Heart right ventricle (tissue), 16 donors: ENCODE measurements around the gene PXDC1. TPM values are rescaled to one million over a fixed set of nuclear protein-coding genes. Genes with fewer than 3 reads are reported as not detected.
"Not testable (repeated sequence)": the region's sequence is repeated elsewhere in the genome, so short reads cannot be mapped to it uniquely, and the experiment has no call there.

Source experiments
- ATAC-seq, 8 donors: fragments of 200-7000 bp; cut with Tn5 transposase; one replicate each; pipeline ENCODE4 v1.9.1; 2020; ENCODE audit warnings: mild to moderate bottlenecking in 8 of 8, moderate library complexity in 8 of 8, moderate number of reproducible peaks in 1 of 8
- DNase-seq, 2 donors: peaks; one replicate each; pipeline ENCODE4 v3.0.0-alpha.2; 2020
- H3K27ac ChIP-seq, 10 donors: fragments of 200-600 bp; sonication (generic) in 2 of 10; one replicate each; pipeline versions ENCODE4 v1.5.0 to v1.8.0; 2020 to 2022; ENCODE audit warnings: mild to moderate bottlenecking in 3 of 10
- H3K27me3 ChIP-seq, 7 donors: fragments of 200-600 bp; one replicate each; pipeline ENCODE4 v1.8.0; 2021 to 2022; ENCODE audit warnings: mild to moderate bottlenecking in 2 of 7
- H3K36me3 ChIP-seq, 9 donors: fragments of 200-600 bp; sonication (generic) in 1 of 9; one replicate each; pipeline versions ENCODE4 v1.5.0 to v1.8.0; 2020 to 2022; ENCODE audit warnings: mild to moderate bottlenecking in 2 of 9
- H3K4me1 ChIP-seq, 9 donors: fragments of 200-600 bp; sonication (generic) in 1 of 9; one replicate each; pipeline versions ENCODE4 v1.5.0 to v1.8.0; 2020 to 2022; ENCODE audit warnings: mild to moderate bottlenecking in 4 of 9
- H3K4me3 ChIP-seq, 10 donors: fragments of 200-600 bp; sonication (generic) in 2 of 10; one replicate each; pipeline versions ENCODE4 v1.5.0 to v1.8.0; 2020 to 2022; ENCODE audit warnings: mild to moderate bottlenecking in 7 of 10, moderate library complexity in 2 of 10
- H3K9me3 ChIP-seq, 11 donors: fragments of 200-600 bp in 10 of 11; sonication (generic) in 2 of 11; one replicate each; pipeline versions ENCODE4 v1.5.0 to v1.8.0; 2013 to 2022; ENCODE audit warnings: mild to moderate bottlenecking in 2 of 11, control low read depth in 1 of 11, moderate library complexity in 1 of 11
- WGBS, 2 donors: extraction: QIAGEN DNeasy Blood & Tissue Kit; methylation state at CpG; one replicate each; pipeline ENCODE4 v1.1.7; 2013; ENCODE audit warnings: inconsistent platforms in 1 of 2; 5-methylcytosine and 5-hydroxymethylcytosine counted together
- intact Hi-C, 10 donors: fragments of 100-400 bp; cut with DNase I; formaldehyde crosslinking; loops; one replicate each; pipeline versions ENCODE4 v1.11.1 to v1.14.2; 2022
- polyA plus RNA-seq, 2 donors: library from polyadenylated mRNA; stranded (reverse); fragments of 200-250 nt; gene quantifications; one replicate each; pipeline ENCODE4 v1.2.3, GENCODE V29; 2013
- total RNA-seq, 10 donors: library from RNA; stranded (reverse); fragmentation: NEBNext Ultra II Directional in 3 of 10; extraction: Animal tissue kit (Norgen Biotek cat#: 25700) in 3 of 10; gene quantifications; one replicate each; pipeline versions ENCODE4 v1.2.1 to v1.2.4, GENCODE V29; 2021 to 2023
- TF ChIP-seq, protein P1 (sequence below), 9 donors: fragments of 200-600 bp; sonication (generic) in 2 of 9; IDR thresholded peaks; one replicate each; pipeline versions ENCODE4 v1.5.0 to v1.8.0; 2021 to 2022; ENCODE audit warnings: antibody characterized with exemption in 9 of 9, mild to moderate bottlenecking in 5 of 9, moderate library complexity in 1 of 9
- donor health status: Arrhythmogenic right ventricular cardiomyopathy.
- donor health status: ischemic (EF 13 %, LVEDD 7.1; RV severe dilation, severe dysfunction).
- donor health status: healthy with polysubstance abuse.
- donor health status: DM: no; HTN: yes; CAD: no.
- donor health status: DM: no; HTN: no; CAD: no.
- donor health status: ischemic (EF 25% LVEDD 6.9; RV normal size, moderate dysfunction).
- donor health status: ischemic (EF 25% LVEDD 5.7; RV mildly dilated, moderate dysfunction).
- donor health status: healthy.
- donor health status: DM: yes; HTN: yes; CAD: no.
- donor health status: Ischemic cardiomyopathy.
- donor health status: ischemic (EF 35%, LVEDD 5.7; RV mildly dilated, moderate dysfunction).
- donor health status: nonischemic (EF 11% LVEDD 7.7; RV severe dilation, severe dysfunction).
- donor health status: DM: yes; HTN: yes; CAD: no.
- donor health status: PGD.
- donor health status: ischemic (EF 29% LVEDD 5.4; RV normal size, mild dysfunction).
- donor health status: nonischemic (EF 23%, LVEDD 6.1; RV moderate dilation, normal function).

Gene PXDC1
- total and polyA plus RNA-seq, 12 donors = 11.3 to 69.9 (median 21.7) TPM

DNA sequence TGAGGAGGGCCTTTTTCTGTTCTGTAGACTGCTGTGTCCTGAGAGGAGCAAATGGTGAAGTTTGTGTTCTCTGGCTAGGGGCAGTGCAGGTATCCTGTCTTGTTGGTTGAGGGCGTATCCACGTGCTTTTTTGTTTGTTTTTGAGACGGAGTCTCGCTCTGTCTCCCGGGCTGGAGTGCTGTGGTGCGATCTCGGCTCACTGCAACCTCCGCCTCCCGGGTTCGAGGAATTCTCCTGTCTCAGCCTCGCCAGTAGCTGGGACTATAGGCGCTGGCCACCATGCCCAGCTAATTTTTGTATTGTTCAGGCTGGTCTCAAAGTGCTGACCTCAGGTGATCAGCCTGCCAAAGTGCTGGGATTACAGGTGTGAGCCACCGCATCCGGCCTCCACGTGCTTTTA, 10.8 kb upstream of the PXDC1 start:
- Histone ChIP-seq H3K36me3 (no peaks in the 10 kb centered on the region), H3K4me1 (no peaks in the 10 kb centered on the region), H3K27ac (no peak overlapping the region), H3K27me3 (no peaks in the 10 kb centered on the region), H3K4me3 (no peak overlapping the region), H3K9me3 (peaks cover 0 to 2% (median 0%) of the 10 kb centered on the region in 11 donors)
- ATAC-seq (no peak), DNase-seq (no peak)
- TF ChIP-seq, protein P1, sequence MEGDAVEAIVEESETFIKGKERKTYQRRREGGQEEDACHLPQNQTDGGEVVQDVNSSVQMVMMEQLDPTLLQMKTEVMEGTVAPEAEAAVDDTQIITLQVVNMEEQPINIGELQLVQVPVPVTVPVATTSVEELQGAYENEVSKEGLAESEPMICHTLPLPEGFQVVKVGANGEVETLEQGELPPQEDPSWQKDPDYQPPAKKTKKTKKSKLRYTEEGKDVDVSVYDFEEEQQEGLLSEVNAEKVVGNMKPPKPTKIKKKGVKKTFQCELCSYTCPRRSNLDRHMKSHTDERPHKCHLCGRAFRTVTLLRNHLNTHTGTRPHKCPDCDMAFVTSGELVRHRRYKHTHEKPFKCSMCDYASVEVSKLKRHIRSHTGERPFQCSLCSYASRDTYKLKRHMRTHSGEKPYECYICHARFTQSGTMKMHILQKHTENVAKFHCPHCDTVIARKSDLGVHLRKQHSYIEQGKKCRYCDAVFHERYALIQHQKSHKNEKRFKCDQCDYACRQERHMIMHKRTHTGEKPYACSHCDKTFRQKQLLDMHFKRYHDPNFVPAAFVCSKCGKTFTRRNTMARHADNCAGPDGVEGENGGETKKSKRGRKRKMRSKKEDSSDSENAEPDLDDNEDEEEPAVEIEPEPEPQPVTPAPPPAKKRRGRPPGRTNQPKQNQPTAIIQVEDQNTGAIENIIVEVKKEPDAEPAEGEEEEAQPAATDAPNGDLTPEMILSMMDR (IDR thresholded peaks at IDR 0.05) = no peak
- intact Hi-C loops = loop anchor here in 1 of 10 donors (5.0 kb wide), 1 partner anchor 35 kb away; no protein-coding TSS in a partner anchor
- WGBS, 2 donors = 95 to 98% methylated on average over 15 of the region's 15 CpGs

DNA sequence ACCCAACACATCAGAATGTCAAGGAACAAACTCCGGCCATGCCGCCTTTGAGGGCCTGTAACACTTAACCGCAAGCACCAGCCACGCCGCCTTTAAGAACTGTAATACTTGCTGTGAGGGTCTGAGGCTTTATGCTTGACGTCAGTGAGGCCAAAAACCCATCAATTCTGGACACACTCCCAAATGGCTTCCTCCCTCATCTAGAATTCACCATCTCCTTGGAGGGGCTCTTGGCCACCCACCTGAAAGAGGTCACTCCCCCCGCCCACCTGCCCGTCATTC, 10.4 kb upstream of the PXDC1 start:
- Histone ChIP-seq H3K27me3 (no peaks in the 10 kb centered on the region), H3K4me3 (no peak overlapping the region), H3K4me1 (no peaks in the 10 kb centered on the region), H3K36me3 (no peaks in the 10 kb centered on the region), H3K27ac (no peak overlapping the region), H3K9me3 (no peaks in the 10 kb centered on the region)
- 97% methylated on average over 8 of the region's 8 CpGs for WGBS, 2 donors
- intact Hi-C loops = loop anchor here in 1 of 10 donors (5.0 kb wide), 1 partner anchor 35 kb away; no protein-coding TSS in a partner anchor
- DNase-seq (no peak), ATAC-seq (no peak)
- TF ChIP-seq, protein P1 (IDR thresholded peaks at IDR 0.05) = no peak

DNA sequence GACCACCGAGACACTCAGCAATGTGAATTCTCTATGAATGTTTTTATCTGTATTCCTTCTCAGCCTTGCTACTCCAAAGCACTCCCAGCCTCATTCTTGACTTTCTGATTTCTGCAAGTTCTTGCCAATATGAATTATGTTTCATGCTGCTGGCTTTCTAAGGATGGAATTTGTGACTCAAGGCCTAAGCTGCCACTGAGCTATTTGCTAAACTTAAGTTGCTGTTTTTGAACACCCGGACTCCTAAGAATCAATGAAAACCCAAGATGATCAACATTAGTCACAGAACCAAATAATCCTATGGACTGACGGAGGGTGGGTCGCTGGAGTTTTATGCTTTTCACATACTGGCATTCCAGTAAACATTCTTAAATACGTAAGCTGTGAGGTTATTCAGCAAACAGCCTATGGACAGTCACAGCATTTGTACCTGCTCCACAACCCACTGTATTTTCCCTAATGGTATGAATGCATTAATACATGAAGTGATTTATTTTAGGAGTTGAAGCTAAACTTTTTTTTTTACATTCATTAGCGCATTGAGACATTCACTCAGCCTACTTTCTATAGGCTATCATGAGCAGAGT, 8.2 kb upstream of the PXDC1 start:
- TF ChIP-seq, protein P1 (IDR thresholded peaks at IDR 0.05) = no peak
- Histone ChIP-seq H3K9me3 (no peaks in the 10 kb centered on the region), H3K27ac (no peak overlapping the region), H3K4me1 (no peaks in the 10 kb centered on the region), H3K36me3 (no peaks in the 10 kb centered on the region), H3K4me3 (no peak overlapping the region), H3K27me3 (no peaks in the 10 kb centered on the region)
- DNase-seq (no peak), ATAC-seq (peak in 1 of 8 donors; percentile 14)
- intact Hi-C loops = loop anchor here in 2 of 10 donors (5.0 to 10.0 kb wide), 2 partner anchors 38 to 65 kb away; no protein-coding TSS in a partner anchor
- WGBS, 2 donors = 79 to 82% methylated on average over 6 of the region's 6 CpGs

DNA sequence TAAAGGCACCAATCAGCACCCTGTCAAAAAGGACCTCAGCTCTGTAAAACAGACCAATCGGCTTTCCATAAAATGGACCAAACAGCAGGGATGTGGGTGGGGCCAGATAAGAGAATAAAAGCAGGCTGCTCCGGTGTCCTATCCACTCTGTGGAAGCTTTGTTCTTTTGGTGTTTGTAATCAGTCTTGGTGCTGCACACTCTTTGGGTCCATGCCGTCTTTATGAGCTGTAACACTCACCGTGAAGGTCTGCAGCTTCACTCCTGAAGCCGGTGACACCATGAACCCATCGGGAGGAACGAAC, 7.3 kb upstream of the PXDC1 start:
- Histone ChIP-seq H3K27me3 (peaks cover 0 to 2% (median 0%) of the 10 kb centered on the region in 7 donors), H3K4me3 (no peak overlapping the region), H3K4me1 (no peaks in the 10 kb centered on the region), H3K9me3 (no peaks in the 10 kb centered on the region), H3K36me3 (no peaks in the 10 kb centered on the region), H3K27ac (no peak overlapping the region)
- intact Hi-C loops = loop anchor here in 1 of 10 donors (10.0 kb wide), 1 partner anchor 66 kb away; no protein-coding TSS in a partner anchor
- no peak for ATAC-seq
- TF ChIP-seq, protein P1 (IDR thresholded peaks at IDR 0.05) = no peak
- 74 to 91% methylated on average over 7 of the region's 7 CpGs for WGBS, 2 donors
- DNase-seq = no peak

DNA sequence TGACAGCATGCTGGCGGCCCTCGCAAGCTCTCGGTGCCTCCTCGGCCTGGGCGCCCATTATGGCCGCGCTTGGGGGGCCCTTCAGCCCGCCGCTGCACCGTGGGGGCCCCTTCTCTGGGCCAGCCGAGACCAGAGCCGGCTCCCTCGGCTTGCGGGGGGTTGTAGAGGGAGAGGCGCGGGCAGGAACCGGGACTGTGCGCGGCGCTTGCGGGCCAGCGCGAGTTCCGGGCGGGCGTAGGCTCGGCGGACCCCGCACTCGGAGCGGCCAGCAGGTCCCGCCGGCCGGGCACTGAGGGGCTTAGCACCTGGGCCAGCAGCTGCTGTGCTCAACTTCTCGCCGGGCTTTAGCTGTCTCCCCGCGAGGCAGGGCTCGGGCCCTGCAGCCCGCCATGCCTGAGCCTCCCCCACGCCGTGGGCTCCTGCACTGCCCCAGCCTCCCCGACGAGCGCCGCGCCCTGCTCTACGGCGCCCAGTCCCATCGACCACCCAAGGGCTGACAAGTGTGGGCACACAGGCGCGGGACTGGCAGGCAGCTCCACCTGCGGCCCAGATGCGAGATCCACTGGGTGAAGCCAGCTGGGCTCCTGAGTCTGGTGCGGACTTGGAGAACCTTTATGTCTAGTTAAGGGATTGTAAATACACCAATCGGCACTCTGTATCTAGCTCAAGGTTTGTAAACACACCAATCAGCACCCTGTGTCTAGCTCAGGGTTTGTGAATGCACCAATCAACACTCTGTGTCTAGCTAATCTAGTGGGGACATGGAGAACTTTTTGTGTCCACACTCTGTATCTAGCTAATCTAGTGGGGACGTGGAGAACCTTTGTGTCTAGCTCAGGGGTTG, 6.7 kb upstream of the PXDC1 start:
- not testable (repeated sequence) for H3K36me3 ChIP-seq, H3K4me1 ChIP-seq, H3K27me3 ChIP-seq, H3K9me3 ChIP-seq, DNase-seq, H3K27ac ChIP-seq, H3K4me3 ChIP-seq
- peak in 1 of 8 donors; percentile 44 for ATAC-seq
- 98% methylated on average over 43 to 57 of the region's 57 CpGs for WGBS, 2 donors
- intact Hi-C loops = loop anchor here in 1 of 10 donors (10.0 kb wide), 1 partner anchor 67 kb away; no protein-coding TSS in a partner anchor
